GM18870 (cell line): Measurements from ENCODE around the gene LSAMP.
"Not testable (repeated sequence)": the region's sequence is repeated elsewhere in the genome, so short reads cannot be mapped to it uniquely, and the experiment has no call there.

Experiments
- ATAC-seq: cut with Tn5 transposase; IDR thresholded peaks from one replicate; pipeline ENCODE4 v1.9.1; 2021; ENCODE audit warnings: moderate library complexity; ENCODE audit not compliant: unreplicated experiment

LSAMP gene

DNA sequence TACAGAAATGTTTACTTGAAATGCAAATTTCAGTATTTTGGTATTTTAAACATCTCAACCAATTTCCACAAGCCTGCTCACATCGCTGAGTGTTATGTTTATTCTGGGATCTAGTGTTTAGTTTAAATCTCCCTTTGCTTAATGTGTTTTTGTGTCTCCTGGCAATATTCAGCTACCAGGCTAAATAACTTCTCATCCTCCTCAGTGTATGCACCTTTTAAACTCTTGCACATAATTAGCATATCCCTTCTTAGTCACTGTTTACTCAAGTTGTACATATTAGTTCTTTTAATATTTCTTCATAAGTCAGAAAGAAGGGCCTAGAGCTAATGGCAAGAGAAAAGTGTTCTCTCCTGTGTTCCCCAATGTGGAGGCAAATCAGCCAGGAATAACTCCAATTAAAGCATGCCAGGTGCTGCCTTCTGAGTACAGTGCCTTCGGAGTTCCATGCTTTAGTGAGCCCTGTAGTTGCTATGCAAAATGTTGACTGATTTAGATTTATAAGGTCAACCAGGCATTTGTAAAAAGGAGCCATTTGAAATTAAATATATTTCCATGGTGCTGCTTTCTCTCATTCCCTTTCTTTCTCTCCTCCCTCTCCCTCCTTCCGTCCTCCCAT, 587.7 kb downstream of the LSAMP start:
- no peak for ATAC-seq

DNA sequence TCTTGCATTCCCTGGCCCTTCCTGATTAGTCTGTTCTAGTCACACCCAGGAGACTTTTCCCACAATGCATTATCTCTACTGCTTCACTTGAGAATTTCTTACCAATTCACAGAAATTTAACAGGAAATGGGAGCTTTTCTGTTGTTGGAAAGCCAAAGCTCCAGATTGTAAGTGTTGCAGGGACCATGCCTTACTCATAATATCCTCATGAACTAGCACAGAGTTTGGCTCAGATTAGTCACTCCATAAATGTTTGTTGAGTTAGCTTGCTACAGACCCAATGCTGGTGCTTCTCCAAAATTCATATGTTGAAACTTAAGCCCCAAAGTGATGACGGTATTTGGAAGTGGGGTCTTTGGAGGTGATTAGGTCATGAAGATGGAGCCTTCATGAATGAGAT, 589.4 kb downstream of the LSAMP start:
- ATAC-seq: no peak

DNA sequence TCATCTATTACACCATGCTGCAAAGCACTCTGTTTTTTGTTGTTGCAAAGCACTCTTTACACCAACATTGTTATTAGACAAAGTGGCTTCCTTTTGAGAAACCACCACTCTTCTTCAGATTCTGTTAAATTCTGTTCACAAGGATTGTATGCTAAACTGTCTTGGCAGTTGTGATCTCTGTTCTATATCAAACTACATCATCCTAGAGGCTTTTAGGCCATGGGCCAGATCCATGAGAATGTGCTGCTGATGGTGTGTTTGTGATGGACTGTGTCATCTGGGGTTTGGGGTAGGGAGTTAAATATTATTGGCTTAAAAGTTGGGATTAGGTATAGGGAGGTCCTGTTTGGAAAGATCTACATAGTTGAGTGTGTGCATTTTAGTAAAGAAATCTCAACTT, 592.2 kb downstream of the LSAMP start:
- ATAC-seq: no peak

- no peak for ATAC-seq
Measured at GRCh38 chr3:115852278-115852677, 593.0 kb downstream of the LSAMP start.

GRCh38 chr3:115851571-115851970, 593.7 kb downstream of the LSAMP start:
- no peak for ATAC-seq

GRCh38 chr3:115848641-115849040, 596.6 kb downstream of the LSAMP start:
- no peak for ATAC-seq

DNA sequence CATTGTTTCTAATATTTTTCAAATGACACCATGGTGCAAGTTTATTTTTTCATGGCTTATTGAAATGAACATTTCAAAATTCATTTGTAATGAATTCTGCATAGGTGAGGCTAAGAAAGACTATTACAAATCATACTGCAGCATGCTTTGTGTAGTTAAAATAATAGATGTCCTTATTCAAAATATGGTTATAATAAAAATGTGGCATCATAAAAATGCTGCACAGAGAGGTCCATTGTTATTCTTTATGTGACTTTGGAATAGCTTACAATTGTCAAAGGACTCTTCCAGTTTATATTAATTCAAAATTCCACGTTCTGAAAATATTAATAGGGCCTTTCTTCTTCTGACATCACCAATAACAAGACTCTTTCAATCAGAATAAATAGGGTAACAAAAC, 599.3 kb downstream of the LSAMP start:
- no peak for ATAC-seq

- not testable (repeated sequence) for ATAC-seq
Measured at GRCh38 chr3:115844729-115845128, 600.6 kb downstream of the LSAMP start.

- ATAC-seq: no peak
Measured at GRCh38 chr3:115843206-115843605, 602.1 kb downstream of the LSAMP start.

DNA sequence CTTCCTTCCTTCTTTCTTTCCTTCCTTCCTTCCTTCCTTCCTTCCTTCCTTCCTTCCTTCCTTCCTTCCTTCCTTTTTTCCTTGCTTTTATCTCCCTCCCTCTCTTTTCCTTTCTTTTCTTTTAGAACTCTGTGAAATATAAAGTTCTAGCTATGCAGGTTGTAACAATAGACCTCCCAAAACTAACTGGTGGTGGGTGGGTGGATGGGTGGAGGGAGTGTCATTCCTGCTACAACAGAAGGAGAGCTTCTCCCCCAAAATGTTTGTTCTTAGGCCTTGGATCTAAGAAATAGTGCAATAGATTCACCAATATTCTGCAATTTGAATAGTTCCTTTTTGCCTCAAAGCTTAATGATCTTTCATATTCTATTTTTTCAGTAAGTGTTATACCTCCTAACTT, 606.0 kb downstream of the LSAMP start:
- ATAC-seq: no peak

GRCh38 chr3:115838786-115839185, 606.5 kb downstream of the LSAMP start:
- no peak for ATAC-seq

- ATAC-seq: no peak
Measured at GRCh38 chr3:115836944-115837343, 608.3 kb downstream of the LSAMP start.

GRCh38 chr3:115835946-115836345, 609.3 kb downstream of the LSAMP start:
- ATAC-seq: no peak

- ATAC-seq: no peak
Measured at GRCh38 chr3:115834068-115834467, 611.2 kb downstream of the LSAMP start.

GRCh38 chr3:115833074-115833473, 612.2 kb downstream of the LSAMP start:
- ATAC-seq: no peak

DNA sequence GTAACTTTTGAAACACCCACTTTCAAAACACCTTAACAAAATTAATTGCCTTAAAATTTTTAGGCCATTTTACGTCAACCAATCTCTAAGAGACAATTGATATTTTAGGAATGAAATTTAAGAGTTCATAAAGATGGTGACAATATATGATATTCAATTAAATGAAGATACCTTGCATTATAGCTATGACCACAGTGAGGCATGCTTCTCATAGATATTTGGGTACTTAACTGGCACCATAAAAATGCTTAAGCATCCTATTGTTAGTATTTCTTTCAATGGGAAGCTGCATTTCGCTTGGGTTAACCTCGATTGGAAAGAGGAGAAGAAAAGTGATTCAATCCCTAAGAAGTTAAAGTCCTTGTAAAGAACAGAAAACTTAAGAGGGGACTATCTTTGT, 613.0 kb downstream of the LSAMP start:
- ATAC-seq: no peak

- no peak for ATAC-seq
Measured at GRCh38 chr3:115831864-115832263, 613.4 kb downstream of the LSAMP start.

DNA sequence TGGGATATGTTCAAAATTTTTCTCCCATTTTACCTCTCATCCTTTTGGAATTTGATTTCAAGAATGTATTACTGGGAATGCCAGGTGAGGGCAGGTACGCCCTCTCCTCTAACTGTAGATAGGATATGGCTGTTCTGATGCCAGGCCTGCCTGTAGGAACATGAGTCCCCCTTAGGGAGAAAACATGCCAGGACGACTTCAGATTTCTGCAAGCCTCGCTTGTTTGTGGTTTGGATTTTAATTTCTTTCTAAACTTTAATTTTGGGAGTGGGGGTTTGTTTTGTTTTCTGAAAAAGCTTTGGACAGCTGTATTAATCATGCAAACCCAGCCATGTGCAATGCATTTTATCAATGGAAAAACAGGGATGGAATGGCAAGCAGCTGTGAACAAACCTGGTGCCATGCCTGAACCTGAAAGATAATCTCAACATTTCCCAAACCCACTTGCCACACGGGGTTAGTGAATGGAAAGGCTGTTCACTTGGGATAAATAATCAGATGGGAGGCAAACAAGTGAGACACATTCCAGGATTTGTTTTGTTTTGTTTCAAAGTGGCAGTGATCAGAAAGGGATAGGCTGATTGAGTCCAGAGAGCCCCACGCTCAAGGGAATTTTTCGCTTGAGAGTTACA, 614.4 kb downstream of the LSAMP start:
- ATAC-seq: no peak

DNA sequence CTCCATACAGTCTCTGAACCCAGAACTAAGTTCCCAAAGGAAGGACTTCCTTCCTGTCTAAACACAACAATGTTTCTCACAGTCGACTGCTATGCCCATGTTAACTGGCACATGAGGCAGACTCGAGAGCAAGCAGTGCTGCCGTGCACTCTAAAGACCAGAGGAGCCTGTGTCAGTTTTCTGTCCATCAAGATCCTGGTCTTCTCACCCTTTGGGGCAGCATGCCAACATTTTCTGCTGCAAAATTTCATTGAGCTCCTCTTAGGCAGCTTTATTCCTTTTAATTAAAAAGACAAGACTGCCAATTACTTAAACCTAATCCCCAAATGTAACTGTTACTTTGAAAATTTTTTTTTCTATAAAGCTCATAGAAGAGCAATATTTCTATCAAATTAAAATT, 616.9 kb downstream of the LSAMP start:
- ATAC-seq: no peak

DNA sequence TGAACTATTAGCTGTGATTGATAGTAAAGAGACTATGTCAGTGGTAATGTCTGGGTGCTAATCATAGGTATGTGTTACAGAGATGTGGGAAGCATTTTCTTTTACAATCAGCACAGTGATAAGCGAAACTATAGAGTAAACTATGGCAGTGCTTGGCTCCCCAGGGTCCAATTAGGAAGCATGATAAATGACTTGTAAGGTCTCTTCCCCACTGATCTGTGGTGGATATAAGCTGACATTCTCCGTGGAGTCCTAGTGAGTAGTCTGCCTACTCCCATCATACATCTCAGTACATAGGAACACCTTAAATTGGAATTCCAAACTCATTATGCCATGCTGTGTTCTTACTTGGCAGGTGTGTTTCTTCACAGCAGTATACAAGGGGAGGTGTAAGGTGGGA, 617.8 kb downstream of the LSAMP start:
- ATAC-seq: no peak

- no peak for ATAC-seq
Measured at GRCh38 chr3:115825046-115825445, 620.2 kb downstream of the LSAMP start.

- ATAC-seq: no peak
Measured at GRCh38 chr3:115823083-115823482, 622.2 kb downstream of the LSAMP start.

- ATAC-seq: no peak
Measured at GRCh38 chr3:115822579-115822978, 622.7 kb downstream of the LSAMP start.
